ENCODE data around the gene DGAT2L6. TPM values are rescaled to one million over a fixed set of nuclear protein-coding genes. Genes with fewer than 3 reads are reported as not detected.

The DGAT2L6 gene
- total RNA-seq, 2 experiments from 2014 or later, result not detected

DNA sequence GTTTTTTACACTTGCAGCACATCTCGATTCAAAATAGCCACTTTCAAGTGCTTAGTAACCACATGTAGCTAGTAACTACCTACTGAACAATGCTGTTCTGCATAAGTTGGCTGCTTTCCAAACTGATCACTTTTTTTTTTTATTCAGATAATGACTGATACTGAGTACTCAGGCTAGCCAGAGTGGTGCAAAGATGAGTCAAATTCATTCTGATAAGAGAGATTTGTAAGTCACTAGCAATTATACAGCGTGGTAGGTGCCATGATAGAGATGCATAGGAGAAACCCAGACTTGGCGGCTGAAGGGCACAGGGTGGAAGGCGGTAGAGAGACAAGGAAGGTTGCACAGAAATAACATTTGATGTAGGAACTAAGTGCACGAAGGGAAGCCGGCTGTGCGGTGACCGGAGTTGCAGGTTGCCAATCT lies 44.4 kb upstream of the DGAT2L6 start:
- no peaks in the 10 kb centered on the region for H3K9me3 Mint-ChIP-seq
- H3K27ac Mint-ChIP-seq, result peak overlapping the region; percentile 97
- peaks cover 19% of the 10 kb centered on the region for H3K36me3 Mint-ChIP-seq (ENCODE audit: low read depth)
- TF ChIP-seq, protein P1, sequence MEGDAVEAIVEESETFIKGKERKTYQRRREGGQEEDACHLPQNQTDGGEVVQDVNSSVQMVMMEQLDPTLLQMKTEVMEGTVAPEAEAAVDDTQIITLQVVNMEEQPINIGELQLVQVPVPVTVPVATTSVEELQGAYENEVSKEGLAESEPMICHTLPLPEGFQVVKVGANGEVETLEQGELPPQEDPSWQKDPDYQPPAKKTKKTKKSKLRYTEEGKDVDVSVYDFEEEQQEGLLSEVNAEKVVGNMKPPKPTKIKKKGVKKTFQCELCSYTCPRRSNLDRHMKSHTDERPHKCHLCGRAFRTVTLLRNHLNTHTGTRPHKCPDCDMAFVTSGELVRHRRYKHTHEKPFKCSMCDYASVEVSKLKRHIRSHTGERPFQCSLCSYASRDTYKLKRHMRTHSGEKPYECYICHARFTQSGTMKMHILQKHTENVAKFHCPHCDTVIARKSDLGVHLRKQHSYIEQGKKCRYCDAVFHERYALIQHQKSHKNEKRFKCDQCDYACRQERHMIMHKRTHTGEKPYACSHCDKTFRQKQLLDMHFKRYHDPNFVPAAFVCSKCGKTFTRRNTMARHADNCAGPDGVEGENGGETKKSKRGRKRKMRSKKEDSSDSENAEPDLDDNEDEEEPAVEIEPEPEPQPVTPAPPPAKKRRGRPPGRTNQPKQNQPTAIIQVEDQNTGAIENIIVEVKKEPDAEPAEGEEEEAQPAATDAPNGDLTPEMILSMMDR (IDR thresholded peaks at IDR 0.05), result no peak
- CTCF ChIA-PET, result interaction anchor here (0.7 to 2.9 kb wide), 10 partner anchors 35 to 640 kb away, joined by 3 to 8 read pairs (median 4); no protein-coding TSS in a partner anchor
- POLR2A ChIA-PET, result interaction anchor here (0.6 to 1.3 kb wide), 2 partner anchors 26 to 300 kb away, joined by 3 read pairs; no protein-coding TSS in a partner anchor
- peaks cover 34% of the 10 kb centered on the region for H3K4me1 Mint-ChIP-seq (ENCODE audit: low read depth)
- intact Hi-C loops (cut with micrococcal nuclease), result loop anchor here (10.0 kb wide), 1 partner anchor 302 kb away; no protein-coding TSS in a partner anchor
- no peaks in the 10 kb centered on the region for H3K27me3 Mint-ChIP-seq
- ATAC-seq (peak; percentile 75), DNase-seq (no peak)
- H3K4me3 Mint-ChIP-seq, result peak overlapping the region; percentile 96

DNA sequence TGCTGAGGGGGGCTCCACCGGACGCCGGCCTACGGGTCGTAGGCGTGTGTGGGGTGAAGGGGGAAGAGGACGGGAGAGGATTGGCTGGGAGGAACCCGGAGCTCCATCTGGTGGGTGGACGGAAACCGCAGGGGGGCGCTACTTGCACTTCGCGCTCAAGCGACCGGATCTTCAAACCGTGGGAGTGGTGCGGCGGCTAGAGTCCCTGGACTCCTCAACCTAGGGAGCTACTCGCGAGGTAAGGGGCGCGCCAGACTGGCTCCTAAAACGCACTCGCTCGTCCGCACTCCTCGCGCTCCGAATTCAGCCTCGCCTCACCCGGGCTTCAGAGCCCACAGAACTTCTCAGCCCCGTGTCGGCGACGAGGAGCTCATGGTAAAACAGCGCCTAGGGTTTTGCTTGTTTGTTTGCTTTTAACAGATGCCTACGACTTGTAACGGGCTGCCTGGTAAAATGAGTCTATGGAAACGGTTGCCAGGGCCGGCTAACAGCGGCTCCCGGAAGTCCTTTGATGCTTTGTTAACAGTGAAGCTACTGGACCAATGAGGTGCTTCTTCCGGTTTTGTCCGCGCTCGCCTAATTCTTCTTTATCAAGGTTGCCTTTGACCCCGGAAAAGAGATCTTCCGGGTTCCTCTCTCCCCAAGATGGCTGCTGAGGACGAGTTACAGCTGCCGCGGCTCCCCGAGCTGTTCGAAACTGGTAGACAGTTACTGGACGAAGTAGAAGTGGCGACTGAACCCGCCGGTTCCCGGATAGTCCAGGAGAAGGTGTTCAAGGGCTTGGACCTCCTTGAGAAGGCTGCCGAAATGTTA lies 43.8 kb upstream of the DGAT2L6 start, which contains the start of gene IGBP1:
Gene IGBP1, plus strand, starts transcription at position 145 of the 813 bp plus-strand sequence. Its CDS starts 501 bp downstream, at position 646.
- peaks cover 19% of the 10 kb centered on the region for H3K36me3 Mint-ChIP-seq (ENCODE audit: low read depth)

DNA sequence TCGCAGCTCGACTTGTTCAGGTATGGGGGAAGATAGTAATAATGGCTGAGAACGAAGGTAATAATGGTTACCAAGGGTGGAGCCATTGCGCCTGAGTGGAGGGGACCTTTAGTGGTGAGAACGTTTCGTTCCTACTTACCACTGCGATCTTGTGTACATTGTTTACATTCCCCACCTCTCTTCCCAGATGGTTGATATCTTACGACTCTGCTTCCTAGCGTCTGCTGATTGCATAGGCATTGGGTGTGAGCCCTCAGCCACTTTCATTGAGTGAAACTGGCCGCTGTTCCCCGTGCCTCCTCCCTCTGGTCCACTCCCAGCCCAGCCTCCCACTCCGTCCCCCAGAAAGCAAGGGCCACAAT lies 43.2 kb upstream of the DGAT2L6 start:
- POLR2A ChIA-PET, result interaction anchor here (1.0 to 1.5 kb wide), 2 partner anchors 151 to 156 kb away, joined by 3 to 4 read pairs; partner anchors contain the start of genes KIF4A and PDZD11
- H3K4me3 Mint-ChIP-seq, result peak overlapping the region; percentile 96
- ATAC-seq, result no peak

More for the DNA sequence above, 43.8 kb upstream of the DGAT2L6 start, which contains the start of gene IGBP1:
- ATAC-seq (peak; percentile 80), DNase-seq (peak; percentile 87)
- H3K9me3 Mint-ChIP-seq, result no peaks in the 10 kb centered on the region
- TF ChIP-seq, protein P1 (IDR thresholded peaks at IDR 0.05), result peak; percentile 37
- CTCF ChIA-PET, result interaction anchor here (0.8 to 2.9 kb wide), 9 partner anchors 36 to 640 kb away, joined by 3 to 8 read pairs (median 4); no protein-coding TSS in a partner anchor
- peaks cover 32% of the 10 kb centered on the region for H3K4me1 Mint-ChIP-seq (ENCODE audit: low read depth)
- POLR2A ChIA-PET, result interaction anchor here (1.0 to 1.5 kb wide), 3 partner anchors 26 to 157 kb away, joined by 3 to 4 read pairs (median 3); partner anchors contain the start of genes KIF4A and PDZD11
- peak within 1 kb of the TSS; percentile 96 for H3K4me3 Mint-ChIP-seq
- peak within 1 kb of the TSS; percentile 97 for H3K27ac Mint-ChIP-seq
- intact Hi-C loops (cut with micrococcal nuclease), result loop anchor here (10.0 kb wide), 1 partner anchor 301 kb away; no protein-coding TSS in a partner anchor
- H3K27me3 Mint-ChIP-seq, result no peaks in the 10 kb centered on the region

GRCh38 chrX:70138622-70139021 lies 38.7 kb upstream of the DGAT2L6 start:
- Mint-ChIP-seq H3K27ac (no peak overlapping the region), H3K27me3 (no peaks in the 10 kb centered on the region), H3K36me3 (ENCODE audit: low read depth) (peaks cover 41% of the 10 kb centered on the region), H3K4me1 (ENCODE audit: low read depth) (peaks cover 26% of the 10 kb centered on the region), H3K9me3 (no peaks in the 10 kb centered on the region), H3K4me3 (no peak overlapping the region)
- intact Hi-C loops (cut with micrococcal nuclease), result loop anchor here (10.0 kb wide), 1 partner anchor 296 kb away; no protein-coding TSS in a partner anchor
- POLR2A ChIA-PET, result no interaction called here
- CTCF ChIA-PET, result no interaction called here
- TF ChIP-seq, protein P1 (IDR thresholded peaks at IDR 0.05), result no peak
- DNase-seq, result no peak
- no peak for ATAC-seq

More for the DNA sequence above, 43.2 kb upstream of the DGAT2L6 start:
- H3K27me3 Mint-ChIP-seq, result no peaks in the 10 kb centered on the region
- no peaks in the 10 kb centered on the region for H3K9me3 Mint-ChIP-seq
- TF ChIP-seq, protein P1 (IDR thresholded peaks at IDR 0.05), result no peak
- intact Hi-C loops (cut with micrococcal nuclease), result loop anchor here (10.0 kb wide), 1 partner anchor 301 kb away; no protein-coding TSS in a partner anchor
- H3K36me3 Mint-ChIP-seq (ENCODE audit: low read depth), result peaks cover 19% of the 10 kb centered on the region
- H3K27ac Mint-ChIP-seq, result peak overlapping the region; percentile 97
- CTCF ChIA-PET, result interaction anchor here (0.8 to 2.9 kb wide), 4 partner anchors 40 to 299 kb away, joined by 3 to 8 read pairs (median 6); no protein-coding TSS in a partner anchor
- no peak for DNase-seq
- H3K4me1 Mint-ChIP-seq (ENCODE audit: low read depth), result peaks cover 32% of the 10 kb centered on the region

Data from activated CD8-positive, alpha-beta T cell treated with anti-CD3 and anti-CD28 coated beads for 36 hours (primary cell).